ENCODE measurements around the gene PDE4D. TPM values are rescaled to one million over a fixed set of nuclear protein-coding genes. Genes with fewer than 3 reads are reported as not detected.

Gene PDE4D
- total RNA-seq, 2 donors from 2014 or later: 207 to 300 TPM

- H3K4me1 Mint-ChIP-seq: no peaks in the 10 kb centered on the region
- no peak for ATAC-seq
Measured at GRCh38 chr5:59709346-59709821, 184.1 kb downstream of the PDE4D start.

DNA sequence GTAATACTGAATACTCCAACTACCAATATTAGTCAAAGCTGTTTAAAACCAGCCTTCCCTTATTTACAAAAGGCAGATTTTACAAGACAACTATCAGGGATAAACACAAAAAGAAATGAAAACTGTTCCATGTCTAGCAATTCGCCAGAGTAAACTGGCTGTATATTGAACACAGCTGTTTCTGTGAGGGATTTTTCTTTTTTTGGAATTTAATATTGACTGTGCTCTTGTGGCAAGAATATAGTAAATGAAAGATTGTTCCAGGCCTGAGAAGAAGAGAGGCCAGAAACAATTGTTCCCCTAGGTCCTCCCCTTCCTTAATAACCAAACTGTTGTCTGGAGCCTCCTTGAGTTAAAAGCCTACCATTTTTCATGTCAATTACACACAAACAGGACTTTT is 188.6 kb downstream of the PDE4D start:
- H3K4me3 Mint-ChIP-seq: no peak overlapping the region
- no peaks in the 10 kb centered on the region for H3K9me3 ChIP-seq (ENCODE audit: control insufficient read depth, low read length, poor library complexity, severe bottlenecking)
- no peaks in the 10 kb centered on the region for H3K36me3 Mint-ChIP-seq (ENCODE audit: low read depth)
- ATAC-seq (no peak), DNase-seq (no peak)
- no peaks in the 10 kb centered on the region for H3K4me1 Mint-ChIP-seq
- peaks cover 19% of the 10 kb centered on the region for H3K27me3 Mint-ChIP-seq
- H3K27ac Mint-ChIP-seq: no peak overlapping the region

More at GRCh38 chr5:59709346-59709821, 184.1 kb downstream of the PDE4D start:
- H3K4me3 Mint-ChIP-seq: no peak overlapping the region
- no peaks in the 10 kb centered on the region for H3K9me3 ChIP-seq (ENCODE audit: control insufficient read depth, low read length, poor library complexity, severe bottlenecking)
- peaks cover 10% of the 10 kb centered on the region for H3K27me3 Mint-ChIP-seq
- H3K27ac Mint-ChIP-seq: no peak overlapping the region
- no peak for DNase-seq
- H3K36me3 Mint-ChIP-seq (ENCODE audit: low read depth): no peaks in the 10 kb centered on the region

- Mint-ChIP-seq H3K27ac (no peak overlapping the region), H3K4me1 (no peaks in the 10 kb centered on the region), H3K27me3 (peaks cover 15% of the 10 kb centered on the region), H3K4me3 (no peak overlapping the region), H3K36me3 (ENCODE audit: low read depth) (no peaks in the 10 kb centered on the region)
- no peaks in the 10 kb centered on the region for H3K9me3 ChIP-seq (ENCODE audit: control insufficient read depth, low read length, poor library complexity, severe bottlenecking)
- ATAC-seq (no peak), DNase-seq (no peak)
Measured at GRCh38 chr5:59703789-59704188, 189.7 kb downstream of the PDE4D start.

- peaks cover 26% of the 10 kb centered on the region for H3K27me3 Mint-ChIP-seq
- H3K36me3 Mint-ChIP-seq (ENCODE audit: low read depth): peaks cover 2% of the 10 kb centered on the region
- H3K4me1 Mint-ChIP-seq: no peaks in the 10 kb centered on the region
- no peak overlapping the region for H3K27ac Mint-ChIP-seq
- H3K9me3 ChIP-seq (ENCODE audit: control insufficient read depth, low read length, poor library complexity, severe bottlenecking): no peaks in the 10 kb centered on the region
- H3K4me3 Mint-ChIP-seq: no peak overlapping the region
- no peak for DNase-seq
- no peak for ATAC-seq
Measured at GRCh38 chr5:59698207-59699178, 195.0 kb downstream of the PDE4D start.

DNA sequence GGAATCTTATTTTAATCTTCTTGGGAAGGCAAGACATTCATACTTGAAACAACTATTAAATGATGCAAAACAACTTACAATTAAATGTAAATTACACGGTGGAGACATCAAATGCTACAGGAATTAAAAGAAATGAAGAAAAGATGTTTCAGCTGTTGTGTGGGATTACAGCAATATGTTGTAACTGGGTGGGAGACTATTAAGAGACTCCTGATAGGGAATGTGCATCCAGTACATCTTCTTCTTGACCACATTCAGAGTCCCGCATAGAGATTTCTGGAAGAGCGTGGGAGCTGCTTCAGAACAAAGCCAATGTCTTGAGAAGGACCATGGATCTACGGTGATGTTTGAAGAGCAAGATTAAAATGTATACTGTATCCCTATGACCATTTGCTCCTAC is 199.1 kb downstream of the PDE4D start:
- no peak overlapping the region for H3K27ac Mint-ChIP-seq
- peaks cover 2% of the 10 kb centered on the region for H3K36me3 Mint-ChIP-seq (ENCODE audit: low read depth)
- no peaks in the 10 kb centered on the region for H3K9me3 ChIP-seq (ENCODE audit: control insufficient read depth, low read length, poor library complexity, severe bottlenecking)
- DNase-seq: no peak
- no peak for ATAC-seq
- H3K27me3 Mint-ChIP-seq: peaks cover 16% of the 10 kb centered on the region
- no peak overlapping the region for H3K4me3 Mint-ChIP-seq
- no peaks in the 10 kb centered on the region for H3K4me1 Mint-ChIP-seq

GRCh38 chr5:59693492-59694309 is 199.8 kb downstream of the PDE4D start:
- H3K9me3 ChIP-seq (ENCODE audit: control insufficient read depth, low read length, poor library complexity, severe bottlenecking): no peaks in the 10 kb centered on the region
- Mint-ChIP-seq H3K27ac (no peak overlapping the region), H3K4me3 (no peak overlapping the region), H3K4me1 (no peaks in the 10 kb centered on the region), H3K36me3 (ENCODE audit: low read depth) (peaks cover 2% of the 10 kb centered on the region), H3K27me3 (peaks cover 16% of the 10 kb centered on the region)
- no peak for DNase-seq
- ATAC-seq: no peak

GRCh38 chr5:59685793-59686192 is 207.7 kb downstream of the PDE4D start:
- H3K4me3 Mint-ChIP-seq: no peak overlapping the region
- H3K36me3 Mint-ChIP-seq (ENCODE audit: low read depth): no peaks in the 10 kb centered on the region
- ATAC-seq (no peak), DNase-seq (no peak)
- H3K9me3 ChIP-seq (ENCODE audit: control insufficient read depth, low read length, poor library complexity, severe bottlenecking): no peaks in the 10 kb centered on the region
- H3K4me1 Mint-ChIP-seq: no peaks in the 10 kb centered on the region
- H3K27ac Mint-ChIP-seq: no peak overlapping the region
- peaks cover 28% of the 10 kb centered on the region for H3K27me3 Mint-ChIP-seq

GRCh38 chr5:59685191-59685530 is 208.4 kb downstream of the PDE4D start:
- Mint-ChIP-seq H3K4me3 (no peak overlapping the region), H3K27ac (no peak overlapping the region), H3K27me3 (peaks cover 28% of the 10 kb centered on the region), H3K36me3 (ENCODE audit: low read depth) (no peaks in the 10 kb centered on the region), H3K4me1 (no peaks in the 10 kb centered on the region)
- no peak for DNase-seq
- ATAC-seq: no peak
- H3K9me3 ChIP-seq (ENCODE audit: control insufficient read depth, low read length, poor library complexity, severe bottlenecking): no peaks in the 10 kb centered on the region

DNA sequence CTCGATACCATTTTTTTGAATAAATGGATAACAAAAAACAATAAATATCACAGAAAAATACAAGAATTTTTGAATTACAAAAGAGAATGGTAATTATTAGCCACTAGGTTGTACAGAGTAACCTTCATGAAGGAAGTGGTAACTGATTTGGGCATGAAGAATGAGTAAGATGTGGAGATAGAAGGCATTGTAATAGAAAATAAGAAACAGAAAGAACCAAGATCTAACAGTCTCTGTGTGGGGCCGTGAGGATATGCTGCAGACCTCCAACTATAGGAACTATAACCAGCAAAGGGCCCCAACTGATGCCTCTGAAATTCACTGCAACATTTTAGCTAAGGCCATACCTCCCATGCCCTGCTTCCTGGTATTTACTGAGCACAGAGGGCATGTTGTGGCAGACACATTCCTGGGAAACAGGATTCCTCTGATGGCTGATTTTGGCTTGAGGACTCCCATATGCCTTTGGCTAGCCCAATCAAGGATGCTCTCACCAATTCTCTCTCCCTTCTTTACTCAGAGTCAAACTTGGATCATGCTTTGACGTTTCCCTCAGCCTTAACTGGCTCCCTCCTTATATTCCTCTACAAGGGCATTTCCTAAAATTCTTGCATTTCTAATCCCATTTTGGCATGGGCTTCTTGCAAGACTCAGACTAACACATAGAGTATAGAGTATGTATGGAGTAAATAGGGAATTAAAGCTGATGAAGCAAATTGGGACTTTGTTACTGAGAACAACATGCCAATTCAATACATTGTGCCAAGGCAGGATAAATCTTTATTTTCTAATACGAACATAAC is 208.9 kb downstream of the PDE4D start:
- Mint-ChIP-seq H3K27ac (no peak overlapping the region), H3K4me1 (no peaks in the 10 kb centered on the region), H3K36me3 (ENCODE audit: low read depth) (no peaks in the 10 kb centered on the region), H3K27me3 (peaks cover 28% of the 10 kb centered on the region), H3K4me3 (no peak overlapping the region)
- no peak for ATAC-seq
- H3K9me3 ChIP-seq (ENCODE audit: control insufficient read depth, low read length, poor library complexity, severe bottlenecking): no peaks in the 10 kb centered on the region
- no peak for DNase-seq

- ATAC-seq (no peak), DNase-seq (no peak)
- H3K4me1 Mint-ChIP-seq: no peaks in the 10 kb centered on the region
- peaks cover 28% of the 10 kb centered on the region for H3K27me3 Mint-ChIP-seq
- no peak overlapping the region for H3K27ac Mint-ChIP-seq
- H3K36me3 Mint-ChIP-seq (ENCODE audit: low read depth): no peaks in the 10 kb centered on the region
- H3K4me3 Mint-ChIP-seq: no peak overlapping the region
- no peaks in the 10 kb centered on the region for H3K9me3 ChIP-seq (ENCODE audit: control insufficient read depth, low read length, poor library complexity, severe bottlenecking)
Measured at GRCh38 chr5:59683311-59683710, 210.2 kb downstream of the PDE4D start.

- no peaks in the 10 kb centered on the region for H3K9me3 ChIP-seq (ENCODE audit: control insufficient read depth, low read length, poor library complexity, severe bottlenecking)
- no peak overlapping the region for H3K27ac Mint-ChIP-seq
- no peaks in the 10 kb centered on the region for H3K4me1 Mint-ChIP-seq
- H3K27me3 Mint-ChIP-seq: peaks cover 32% of the 10 kb centered on the region
- DNase-seq (no peak), ATAC-seq (no peak)
- no peaks in the 10 kb centered on the region for H3K36me3 Mint-ChIP-seq (ENCODE audit: low read depth)
- no peak overlapping the region for H3K4me3 Mint-ChIP-seq
Measured at GRCh38 chr5:59682542-59682941, 211.0 kb downstream of the PDE4D start.

DNA sequence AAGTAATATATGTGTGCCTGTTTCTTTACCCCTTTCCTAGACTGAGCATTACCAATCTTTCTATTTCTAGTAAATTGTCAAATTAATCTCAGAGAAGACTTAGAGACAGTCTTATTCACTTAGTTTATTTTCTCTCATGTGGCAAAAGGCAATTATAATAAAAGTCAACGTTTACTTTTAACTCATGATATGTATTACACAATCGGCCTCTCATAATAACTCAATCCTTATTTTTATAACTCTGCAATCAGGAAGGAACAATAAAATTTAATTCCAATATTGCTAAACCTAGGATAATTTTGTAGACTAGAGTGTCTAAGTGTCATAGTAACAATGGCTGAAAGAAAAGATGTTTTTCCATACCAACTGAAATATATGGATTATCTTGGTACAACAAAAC is 214.6 kb downstream of the PDE4D start:
- DNase-seq (no peak), ATAC-seq (no peak)
- H3K27ac Mint-ChIP-seq: no peak overlapping the region
- peaks cover 27% of the 10 kb centered on the region for H3K27me3 Mint-ChIP-seq
- H3K4me1 Mint-ChIP-seq: no peaks in the 10 kb centered on the region
- no peaks in the 10 kb centered on the region for H3K9me3 ChIP-seq (ENCODE audit: control insufficient read depth, low read length, poor library complexity, severe bottlenecking)
- H3K4me3 Mint-ChIP-seq: no peak overlapping the region
- no peaks in the 10 kb centered on the region for H3K36me3 Mint-ChIP-seq (ENCODE audit: low read depth)

DNA sequence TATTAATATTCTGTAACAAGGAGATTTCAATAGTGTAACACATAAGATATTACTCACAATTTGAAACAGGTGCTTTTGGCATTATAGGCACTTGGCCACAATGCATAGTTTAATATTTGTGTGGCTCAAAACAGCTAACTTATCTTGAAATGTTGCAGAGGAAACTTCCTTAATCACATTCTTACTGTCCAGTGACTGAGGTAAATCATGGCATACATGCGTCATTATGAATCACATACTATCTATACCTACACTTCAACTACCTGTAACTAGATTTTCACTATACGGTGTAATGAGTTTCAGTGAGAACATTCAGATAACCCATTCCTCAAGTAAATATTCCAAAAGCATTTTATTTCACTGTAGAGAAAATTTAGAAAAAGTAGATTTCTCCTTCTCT is 218.8 kb downstream of the PDE4D start:
- Mint-ChIP-seq H3K4me1 (no peaks in the 10 kb centered on the region), H3K27me3 (peaks cover 12% of the 10 kb centered on the region), H3K4me3 (no peak overlapping the region), H3K36me3 (ENCODE audit: low read depth) (no peaks in the 10 kb centered on the region), H3K27ac (no peak overlapping the region)
- no peak for ATAC-seq
- H3K9me3 ChIP-seq (ENCODE audit: control insufficient read depth, low read length, poor library complexity, severe bottlenecking): no peaks in the 10 kb centered on the region
- no peak for DNase-seq
